HG03354 (cell line): ENCODE measurements around the gene DUSP18.
"Not testable (repeated sequence)": the region's sequence is repeated elsewhere in the genome, so short reads cannot be mapped to it uniquely, and the experiment has no call there.

Experiments used
- ATAC-seq: cut with Tn5 transposase; IDR thresholded peaks from one replicate; pipeline ENCODE4 v1.9.1; 2021; ENCODE audit warnings: mild to moderate bottlenecking; ENCODE audit not compliant: unreplicated experiment, poor library complexity, severe bottlenecking

The DUSP18 gene

DNA sequence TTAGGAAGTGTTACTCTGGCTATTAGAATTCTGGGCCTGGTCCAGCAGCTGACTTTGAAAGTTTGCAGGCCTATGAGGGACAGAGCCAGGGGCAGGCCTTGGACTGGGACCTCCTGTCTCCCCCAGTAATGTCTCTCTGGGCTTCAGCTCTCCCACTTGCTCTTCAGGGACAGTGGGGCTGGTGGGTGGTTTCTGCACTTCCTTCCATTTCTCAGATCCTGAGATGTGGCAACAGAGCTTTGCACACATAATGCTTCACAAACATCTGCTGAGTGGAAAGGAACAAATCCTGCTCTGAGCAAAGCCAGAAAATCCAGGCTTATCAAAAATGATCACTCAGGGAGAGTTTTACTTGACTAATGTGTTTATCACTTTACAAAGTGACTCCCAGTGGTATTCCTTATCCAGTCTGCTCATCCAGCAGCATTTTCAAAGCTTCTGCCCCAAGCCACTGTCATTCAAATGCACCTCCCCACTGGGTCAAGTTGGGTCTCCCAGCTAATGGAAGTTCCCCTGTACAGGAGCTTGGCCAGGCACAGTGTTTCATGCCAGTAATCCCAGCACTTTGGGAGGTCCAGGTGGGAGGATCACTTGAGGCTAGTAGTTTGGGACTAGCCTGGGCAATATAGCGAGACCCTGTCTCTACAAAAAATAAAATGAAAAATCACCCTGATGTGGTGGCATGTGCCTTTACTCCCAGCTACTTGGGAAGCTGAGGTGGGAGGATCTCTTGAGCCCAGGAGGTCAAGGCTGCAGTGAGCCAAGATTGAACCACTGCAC, 13.5 kb upstream of the DUSP18 start:
- no peak for ATAC-seq

GRCh38 chr22:30679895-30680690, 12.4 kb upstream of the DUSP18 start:
- ATAC-seq, result not testable (repeated sequence)

DNA sequence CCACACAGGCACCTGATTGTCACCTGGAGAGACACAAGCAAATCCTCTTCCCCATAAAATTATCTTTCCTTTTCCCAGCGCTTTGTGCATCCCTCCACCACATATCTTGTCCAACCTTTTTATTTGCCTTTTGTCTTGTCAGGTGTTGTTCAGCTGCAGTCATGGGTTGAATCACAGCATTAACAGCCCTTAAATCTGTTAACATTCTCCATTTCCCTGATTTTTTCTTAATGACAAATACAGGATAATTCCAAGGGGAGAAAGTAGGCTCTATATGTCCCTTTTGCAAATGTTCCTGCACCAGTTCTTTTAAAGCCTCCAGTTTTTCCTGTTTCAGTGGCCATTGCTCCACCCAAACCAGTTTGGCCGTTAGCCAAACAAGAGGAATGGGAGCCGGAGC, 8.9 kb upstream of the DUSP18 start:
- not testable (repeated sequence) for ATAC-seq

- ATAC-seq, result no peak
Measured at GRCh38 chr22:30675436-30675835, 7.8 kb upstream of the DUSP18 start.

DNA sequence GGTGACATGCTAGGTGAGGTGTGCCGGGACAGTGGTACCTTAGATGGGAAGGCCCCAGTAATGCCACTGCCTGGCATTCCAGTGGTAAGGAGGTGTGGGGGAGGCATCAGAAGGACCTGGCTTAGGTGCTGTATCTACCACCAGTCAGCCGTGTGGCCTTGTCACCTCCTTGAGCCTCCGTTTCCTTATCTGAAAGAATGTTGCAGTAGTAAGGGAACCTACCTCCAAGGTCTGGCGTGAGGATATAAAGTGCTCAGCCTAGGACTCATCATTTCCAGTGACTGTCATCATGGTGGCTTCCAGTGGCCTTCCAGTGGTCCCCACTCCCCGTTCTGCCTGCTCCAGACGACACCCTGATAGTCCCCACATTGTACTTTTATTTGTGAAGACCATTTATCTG, 6.8 kb upstream of the DUSP18 start:
- ATAC-seq, result no peak

- no peak for ATAC-seq
Measured at GRCh38 chr22:30673136-30673535, 5.5 kb upstream of the DUSP18 start.

DNA sequence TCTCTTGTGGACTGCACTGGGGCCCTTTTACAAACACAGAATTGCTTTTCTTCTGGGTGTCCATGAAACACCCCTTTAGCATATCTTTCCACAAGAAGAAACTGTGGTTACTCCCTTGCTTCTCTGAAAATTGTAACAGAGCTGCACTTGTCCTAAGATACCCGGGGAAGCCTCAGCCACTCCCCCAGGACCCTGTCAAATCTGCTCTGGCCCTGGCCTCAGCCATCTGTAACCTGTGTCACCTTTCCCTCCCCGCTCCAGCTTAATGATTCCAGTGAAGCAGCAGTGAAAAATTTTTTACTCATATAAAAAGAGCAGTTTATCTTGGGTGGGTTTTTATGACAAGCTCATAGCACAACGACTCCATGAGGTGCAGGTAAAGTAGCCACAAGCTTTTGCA, 3.4 kb upstream of the DUSP18 start:
- no peak for ATAC-seq

DNA sequence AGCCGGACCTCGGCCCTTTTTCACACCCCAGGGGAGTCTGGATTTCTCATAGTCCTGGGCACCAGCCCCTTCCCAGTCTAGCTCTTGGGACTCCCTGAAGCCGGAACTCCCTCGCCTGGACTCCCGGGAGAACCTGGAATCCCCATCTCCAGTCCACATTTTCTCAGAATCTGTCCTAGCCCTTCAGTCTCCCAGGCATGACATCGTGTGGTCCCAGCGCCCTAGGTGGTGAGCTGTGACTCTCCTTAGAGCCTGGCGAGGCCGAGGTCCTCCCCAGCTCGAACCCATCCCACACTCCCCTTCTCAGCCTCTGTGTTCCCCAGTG, 673 bp upstream of the DUSP18 start:
- ATAC-seq, result no peak

- ATAC-seq, result no peak
Measured at GRCh38 chr22:30667107-30667493, 575 bp downstream of the DUSP18 start.

DNA sequence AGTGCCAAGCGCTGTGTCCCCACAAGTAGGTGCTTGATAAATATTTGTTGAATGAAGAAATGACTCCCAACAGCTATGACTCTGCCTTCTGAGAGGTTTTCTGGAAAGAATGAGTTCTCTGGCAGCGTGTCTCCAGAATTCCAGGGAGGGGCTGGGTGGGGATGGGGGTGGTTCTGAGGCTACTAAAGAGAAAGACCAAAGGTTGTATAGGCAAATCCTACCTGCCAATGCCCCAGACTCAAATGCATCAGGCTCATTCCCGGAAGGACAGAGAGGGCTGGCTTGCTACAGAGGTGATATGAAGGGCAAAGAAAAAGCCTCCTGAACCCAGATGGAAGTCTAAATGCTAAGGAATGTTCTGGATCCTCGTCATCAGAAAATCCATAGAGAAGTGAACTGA, 1.9 kb downstream of the DUSP18 start:
- ATAC-seq, result no peak

GRCh38 chr22:30665266-30665665, 2.4 kb downstream of the DUSP18 start:
- no peak for ATAC-seq

DNA sequence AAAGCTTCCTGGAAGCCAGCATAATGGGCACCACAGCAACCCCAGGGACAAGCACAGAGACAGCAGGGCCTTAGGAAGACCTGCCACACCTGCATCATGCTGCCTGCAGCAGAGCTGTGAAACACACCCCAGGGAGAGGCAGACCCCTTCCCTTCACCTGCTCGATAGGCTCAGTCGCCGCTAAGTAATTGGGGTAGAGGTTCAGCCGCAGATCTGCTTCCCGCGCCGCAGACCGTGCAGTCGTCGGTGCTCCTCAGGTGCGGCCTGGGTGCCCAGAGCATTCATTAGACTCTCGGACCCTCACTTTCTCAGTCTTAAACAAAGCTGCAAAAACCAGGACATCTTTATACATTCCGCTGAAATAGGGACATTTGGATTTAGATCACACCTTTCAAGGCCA, 2.9 kb downstream of the DUSP18 start:
- no peak for ATAC-seq

DNA sequence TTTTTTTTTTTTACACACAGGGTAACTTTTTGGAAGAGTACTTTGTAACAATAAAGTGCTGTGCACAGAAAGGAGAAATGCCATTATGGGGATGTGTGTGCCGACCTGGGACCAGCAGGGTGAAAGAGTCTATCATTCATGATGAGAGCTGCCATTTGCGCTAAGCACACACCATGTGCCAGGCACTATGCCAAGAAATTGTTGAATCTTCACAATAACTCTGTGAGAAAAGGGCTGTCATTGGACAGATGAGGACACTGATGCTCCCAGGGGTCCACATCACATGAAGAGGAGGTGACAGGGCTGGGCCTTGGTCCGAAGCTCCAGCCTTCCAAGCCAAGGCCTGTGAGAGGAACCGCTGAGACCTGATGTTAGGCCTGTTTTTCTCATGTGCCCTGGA, 5.6 kb downstream of the DUSP18 start:
- ATAC-seq, result no peak

- ATAC-seq, result no peak
Measured at GRCh38 chr22:30655532-30655931, 12.1 kb downstream of the DUSP18 start.

DNA sequence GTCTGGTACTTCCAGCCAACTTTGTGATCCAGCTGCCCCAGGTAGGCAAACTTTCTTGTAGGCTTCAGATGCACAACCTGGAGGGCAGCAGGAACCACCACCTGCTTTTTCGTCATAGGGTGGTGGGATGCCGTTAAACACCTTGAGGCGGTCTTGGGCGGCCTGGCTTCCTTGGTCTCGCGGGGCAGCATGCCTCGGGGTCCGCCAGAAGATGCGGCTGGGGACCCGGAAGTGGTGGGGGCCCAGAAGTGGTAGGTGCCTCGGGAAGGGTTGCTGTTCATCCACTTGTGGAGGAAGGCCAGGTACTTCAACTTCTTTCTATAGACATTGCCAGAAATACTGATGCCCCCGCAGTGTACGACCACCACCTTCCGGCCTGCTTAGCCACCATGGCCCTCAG, 13.3 kb downstream of the DUSP18 start:
- no peak for ATAC-seq

DNA sequence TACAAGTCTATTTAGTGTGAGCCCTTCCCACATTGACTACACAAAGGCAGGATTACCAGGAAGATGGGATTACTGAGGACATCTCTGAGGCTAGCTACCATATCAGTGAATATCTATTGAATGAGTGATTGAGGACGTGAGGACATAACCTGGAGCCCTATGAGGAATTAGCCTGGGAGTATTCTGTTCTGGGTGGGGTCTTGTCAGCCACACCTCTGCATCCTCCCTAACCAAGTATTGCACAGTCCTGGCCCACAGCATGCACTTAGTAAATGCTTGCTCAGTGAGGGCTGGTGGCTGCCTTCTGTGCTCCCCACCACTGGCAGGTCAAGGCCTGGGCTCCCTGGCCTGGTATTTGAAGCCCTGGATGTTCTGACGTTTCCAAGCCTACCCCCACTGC, 14.8 kb downstream of the DUSP18 start:
- no peak for ATAC-seq

- no peak for ATAC-seq
Measured at GRCh38 chr22:30650508-30651116, 17.1 kb downstream of the DUSP18 start.

DNA sequence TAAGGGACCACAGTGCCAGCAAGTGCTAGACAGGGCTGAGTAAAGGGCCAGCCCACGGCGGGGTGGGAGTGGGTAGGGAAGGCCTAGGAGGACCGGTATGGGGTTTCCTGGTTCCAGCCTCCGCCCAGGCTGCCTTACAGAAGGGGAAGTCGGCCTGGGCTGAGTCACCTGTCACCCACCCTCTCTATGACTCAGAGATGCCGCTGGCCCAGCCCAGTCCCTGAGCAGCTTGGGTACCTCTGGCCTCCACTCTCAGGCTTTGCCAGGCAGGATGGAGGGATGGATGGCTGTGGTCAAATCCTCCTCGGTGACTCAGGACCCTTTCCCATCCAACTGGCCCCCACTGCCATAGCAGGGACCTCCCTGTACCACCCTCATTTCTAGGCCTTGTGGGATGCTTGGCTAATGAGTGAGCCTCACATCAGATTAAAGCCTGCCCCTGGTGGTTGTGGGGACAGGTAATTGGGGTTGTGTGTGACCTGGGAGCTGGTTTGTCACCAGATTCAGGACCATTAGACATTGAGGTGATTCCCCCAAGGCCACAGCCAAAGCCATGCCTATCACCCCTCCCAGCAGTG, 18.2 kb downstream of the DUSP18 start:
- peak; percentile 72 for ATAC-seq

DNA sequence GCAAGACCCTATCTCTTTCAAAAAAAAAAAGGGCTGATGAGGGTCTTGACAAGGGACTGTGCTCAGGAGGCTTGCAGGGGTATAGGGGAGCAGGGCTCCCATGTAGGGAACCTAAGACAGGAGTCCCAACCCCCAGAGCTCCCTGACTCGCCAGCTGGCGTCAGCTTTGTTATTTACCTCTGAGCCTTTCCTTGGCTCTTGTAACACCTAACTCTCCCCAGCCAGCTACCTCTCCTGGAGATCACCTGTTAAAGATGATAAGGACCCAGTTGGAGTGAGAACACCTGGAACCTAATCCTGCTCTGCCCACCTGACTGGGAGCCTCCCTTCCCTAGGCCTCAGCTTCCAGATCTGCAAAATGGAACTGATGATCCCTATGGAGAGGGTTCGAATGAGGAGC, 18.9 kb downstream of the DUSP18 start:
- ATAC-seq, result no peak

DNA sequence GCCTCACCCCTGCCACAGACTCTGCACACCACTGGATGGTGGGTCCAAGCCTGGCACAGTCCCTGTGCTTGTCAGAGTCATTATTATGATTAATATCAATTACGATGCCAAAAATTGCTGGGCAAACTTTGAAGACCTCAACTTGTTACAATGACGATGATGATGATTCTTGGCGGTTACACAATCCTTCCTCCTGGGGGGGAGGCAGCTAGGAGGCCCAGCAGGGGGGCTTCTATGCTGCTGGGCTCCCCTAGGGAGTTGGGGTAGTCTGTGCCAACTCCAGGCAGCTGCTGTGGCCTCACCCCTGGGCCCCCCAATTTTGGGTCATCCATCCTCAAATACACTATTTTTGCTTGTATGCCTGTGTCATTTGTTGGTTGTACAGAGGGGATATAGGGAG, 20.1 kb downstream of the DUSP18 start:
- no peak for ATAC-seq
